Smooth muscle cell (in vitro differentiated cells): ENCODE measurements around the gene UBAP1L. TPM values are rescaled to one million over a fixed set of nuclear protein-coding genes. Genes with fewer than 3 reads are reported as not detected.

Experiments used
- DNase-seq: peaks from one replicate; lab custom pipeline; 2025; ENCODE audit not compliant: unreplicated experiment; lab: John Stamatoyannopoulos, UW
- H2AFZ ChIP-seq: fragments of 200-600 bp; sonication (generic); 2 replicates; pipeline ENCODE4 v1.6.0; 2016; ENCODE audit warnings: antibody characterized with exemption, low read depth, mild to moderate bottlenecking
- H3F3A ChIP-seq: fragments of 200-600 bp; sonication (generic); 2 replicates; pipeline ENCODE4 v1.6.0; 2017; ENCODE audit warnings: antibody characterized with exemption, low read depth
- H3K27ac ChIP-seq: fragments of 200-600 bp; sonication (generic); 2 replicates; pipeline ENCODE4 v1.5.1; 2016; ENCODE audit warnings: low read depth, mild to moderate bottlenecking
- H3K27me3 ChIP-seq: fragments of 200-600 bp; sonication (generic); 2 replicates; pipeline ENCODE4 v1.6.1; 2016; ENCODE audit warnings: low read depth, mild to moderate bottlenecking
- H3K36me3 ChIP-seq: fragments of 200-600 bp; sonication (generic); 2 replicates; pipeline ENCODE4 v1.5.1; 2016; ENCODE audit warnings: low read depth
- H3K4me1 ChIP-seq: fragments of 200-600 bp; sonication (generic); 2 replicates; pipeline ENCODE4 v1.5.1; 2016; ENCODE audit warnings: low read depth
- H3K4me2 ChIP-seq: fragments of 200-600 bp; sonication (generic); 2 replicates; pipeline ENCODE4 v1.6.0; 2016; ENCODE audit warnings: mild to moderate bottlenecking
- H3K4me3 ChIP-seq: fragments of 200-600 bp; sonication (generic); 2 replicates; pipeline ENCODE4 v1.5.1; 2016; ENCODE audit warnings: mild to moderate bottlenecking
- H3K79me2 ChIP-seq: fragments of 200-600 bp; sonication (generic); 2 replicates; pipeline ENCODE4 v1.6.0; 2016; ENCODE audit warnings: low read depth, mild to moderate bottlenecking
- H3K9ac ChIP-seq: fragments of 200-600 bp; sonication (generic); 2 replicates; pipeline ENCODE4 v1.6.0; 2016; ENCODE audit warnings: low read depth
- H3K9me3 ChIP-seq: fragments of 200-600 bp; sonication (generic); replicated peaks from 2 replicates; pipeline ENCODE4 v1.5.1; 2016; ENCODE audit warnings: low read depth
- H4K20me1 ChIP-seq: fragments of 200-600 bp; sonication (generic); 2 replicates; pipeline ENCODE4 v1.6.0; 2016; ENCODE audit warnings: low read depth
- CTCF ChIP-seq: fragments of 200-600 bp; sonication (generic); IDR thresholded peaks from 2 replicates; pipeline ENCODE4 v1.5.1; 2017; ENCODE audit warnings: borderline replicate concordance, mild to moderate bottlenecking, antibody characterized with exemption; ENCODE audit not compliant: insufficient read depth, poor library complexity, severe bottlenecking
- WGBS: methylation state at CpG from one replicate; pipeline ENCODE4 v1.1.7; 2016; ENCODE audit warnings: low lambda C conversion rate; 5-methylcytosine and 5-hydroxymethylcytosine counted together
- polyA plus RNA-seq: library from polyadenylated mRNA; unstranded; fragments of >200 nt; fragmentation: Nextera tagmentation; extraction: Ambion mirVana; gene quantifications from 2 replicates; pipeline ENCODE4 v1.2.1, GENCODE V29; 2016
- total RNA-seq: library from RNA; depleted of rRNA; stranded (reverse); fragments of >200 nt; gene quantifications from 2 replicates; pipeline ENCODE4 v1.2.3, GENCODE V29; 2014

Gene UBAP1L
- total and polyA plus RNA-seq, 2 experiments from 2014 or later: 1.0 to 1.2 TPM

GRCh38 chr15:65091946-65092770 is 22.8 kb downstream of the UBAP1L start:
- TF ChIP-seq CTCF: no peak
- H3K4me2 ChIP-seq: no peak overlapping the region
- WGBS: 90% methylated on average over 12 of the region's 12 CpGs
- no peaks in the 10 kb centered on the region for H3K27me3 ChIP-seq
- peaks cover 9% of the 10 kb centered on the region for H3K4me1 ChIP-seq
- DNase-seq: no peak
- H4K20me1 ChIP-seq: no peaks in the 10 kb centered on the region
- no peaks in the 10 kb centered on the region for H3K36me3 ChIP-seq
- H3K9ac ChIP-seq: no peak overlapping the region
- H3K4me3 ChIP-seq: no peak overlapping the region
- H3K79me2 ChIP-seq: no peaks in the 10 kb centered on the region
- no peak overlapping the region for H2AFZ ChIP-seq
- no peaks in the 10 kb centered on the region for H3F3A ChIP-seq
- no peak overlapping the region for H3K27ac ChIP-seq
- no peaks in the 10 kb centered on the region for H3K9me3 ChIP-seq

GRCh38 chr15:65089206-65089824 is 25.7 kb downstream of the UBAP1L start:
- no peaks in the 10 kb centered on the region for H3K9me3 ChIP-seq
- no peaks in the 10 kb centered on the region for H3K27me3 ChIP-seq
- H3K4me2 ChIP-seq: no peak overlapping the region
- H3K79me2 ChIP-seq: no peaks in the 10 kb centered on the region
- no peaks in the 10 kb centered on the region for H3F3A ChIP-seq
- H3K27ac ChIP-seq: no peak overlapping the region
- H3K36me3 ChIP-seq: no peaks in the 10 kb centered on the region
- no peaks in the 10 kb centered on the region for H4K20me1 ChIP-seq
- DNase-seq: no peak
- 95% methylated on average over 5 of the region's 5 CpGs for WGBS
- H3K4me1 ChIP-seq: peaks cover 13% of the 10 kb centered on the region
- no peak overlapping the region for H2AFZ ChIP-seq
- H3K9ac ChIP-seq: no peak overlapping the region
- H3K4me3 ChIP-seq: no peak overlapping the region
- no peak for TF ChIP-seq CTCF

GRCh38 chr15:65088643-65089021 is 26.4 kb downstream of the UBAP1L start:
- H3K4me3 ChIP-seq: no peak overlapping the region
- H3K9me3 ChIP-seq: no peaks in the 10 kb centered on the region
- no peak for DNase-seq
- H3K27ac ChIP-seq: no peak overlapping the region
- peaks cover 19% of the 10 kb centered on the region for H3K4me1 ChIP-seq
- no peak overlapping the region for H3K4me2 ChIP-seq
- no peak overlapping the region for H2AFZ ChIP-seq
- H3F3A ChIP-seq: no peaks in the 10 kb centered on the region
- H3K36me3 ChIP-seq: no peaks in the 10 kb centered on the region
- no peak overlapping the region for H3K9ac ChIP-seq
- WGBS: 83% methylated on average over 6 of the region's 6 CpGs
- no peaks in the 10 kb centered on the region for H4K20me1 ChIP-seq
- no peaks in the 10 kb centered on the region for H3K27me3 ChIP-seq
- no peak for TF ChIP-seq CTCF
- H3K79me2 ChIP-seq: no peaks in the 10 kb centered on the region
